HG03457 (cell line): Measurements from ENCODE around the gene BCL7A.
"Not testable (repeated sequence)": the region's sequence is repeated elsewhere in the genome, so short reads cannot be mapped to it uniquely, and the experiment has no call there.

Experiments
- ATAC-seq: cut with Tn5 transposase; IDR thresholded peaks from one replicate; pipeline ENCODE4 v1.9.1; 2021; ENCODE audit warnings: moderate number of reproducible peaks; ENCODE audit not compliant: unreplicated experiment

The BCL7A gene

DNA sequence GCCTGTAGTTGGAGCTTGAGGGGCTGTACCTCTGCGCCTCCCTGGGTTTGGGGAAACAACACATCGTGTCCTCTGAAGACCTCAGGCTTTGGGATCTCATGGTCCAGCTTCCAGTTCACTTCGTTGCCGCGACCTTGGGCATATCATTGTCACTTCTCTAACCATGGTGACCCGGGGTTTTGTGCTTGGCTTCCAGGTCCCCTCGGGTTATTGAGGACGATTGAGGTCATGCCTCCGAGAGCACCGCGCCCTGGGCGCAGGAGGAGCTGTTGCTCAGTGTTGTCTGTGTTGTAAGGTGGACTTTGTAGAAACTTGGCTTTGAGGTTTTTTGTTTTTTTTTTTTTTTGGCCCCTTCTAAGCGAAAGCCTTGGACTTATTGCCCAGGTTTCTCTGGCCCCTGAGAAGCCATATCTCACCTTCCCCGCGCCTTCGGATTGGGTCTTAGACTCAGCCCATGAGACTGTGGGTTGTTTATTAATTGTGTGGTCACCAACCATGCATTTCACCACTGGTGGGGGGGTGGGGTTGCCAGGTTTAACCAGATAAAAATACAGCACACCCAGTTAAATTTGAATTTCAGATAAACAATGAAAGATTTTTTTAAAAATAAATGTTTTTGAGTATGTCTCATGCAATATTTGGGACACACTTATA is 2.6 kb downstream of the BCL7A start:
- ATAC-seq, result no peak

DNA sequence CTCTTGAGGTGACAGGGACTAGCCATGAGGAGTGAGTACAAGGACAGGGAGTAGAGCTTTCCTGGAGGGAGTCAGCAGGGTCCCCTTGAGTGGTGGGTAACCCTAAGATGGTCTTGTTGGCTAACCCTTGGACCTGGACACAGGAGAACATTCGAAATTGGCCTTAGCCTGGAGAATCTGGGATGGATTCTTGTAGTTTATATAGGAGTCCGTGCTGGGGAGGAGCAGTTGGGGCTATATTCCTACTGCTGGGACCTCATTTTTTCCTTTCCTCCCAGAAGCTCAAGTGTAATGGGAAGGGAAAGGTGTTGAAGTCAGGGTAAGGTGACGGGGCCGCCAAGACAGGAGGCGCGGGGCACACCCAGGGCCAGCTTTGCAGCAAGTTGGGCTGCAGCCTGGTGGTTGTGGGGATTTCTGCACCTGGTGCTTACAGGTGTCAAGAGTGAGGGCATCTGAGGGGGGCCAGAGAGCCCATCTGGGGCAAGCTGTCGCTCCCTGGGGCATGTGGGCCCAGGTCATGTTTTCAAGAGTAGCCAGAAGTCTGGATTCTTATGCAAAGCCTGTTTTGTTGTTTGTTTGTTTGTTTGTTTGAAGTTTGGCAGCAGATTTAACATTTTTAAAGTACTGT is 5.1 kb downstream of the BCL7A start:
- no peak for ATAC-seq

DNA sequence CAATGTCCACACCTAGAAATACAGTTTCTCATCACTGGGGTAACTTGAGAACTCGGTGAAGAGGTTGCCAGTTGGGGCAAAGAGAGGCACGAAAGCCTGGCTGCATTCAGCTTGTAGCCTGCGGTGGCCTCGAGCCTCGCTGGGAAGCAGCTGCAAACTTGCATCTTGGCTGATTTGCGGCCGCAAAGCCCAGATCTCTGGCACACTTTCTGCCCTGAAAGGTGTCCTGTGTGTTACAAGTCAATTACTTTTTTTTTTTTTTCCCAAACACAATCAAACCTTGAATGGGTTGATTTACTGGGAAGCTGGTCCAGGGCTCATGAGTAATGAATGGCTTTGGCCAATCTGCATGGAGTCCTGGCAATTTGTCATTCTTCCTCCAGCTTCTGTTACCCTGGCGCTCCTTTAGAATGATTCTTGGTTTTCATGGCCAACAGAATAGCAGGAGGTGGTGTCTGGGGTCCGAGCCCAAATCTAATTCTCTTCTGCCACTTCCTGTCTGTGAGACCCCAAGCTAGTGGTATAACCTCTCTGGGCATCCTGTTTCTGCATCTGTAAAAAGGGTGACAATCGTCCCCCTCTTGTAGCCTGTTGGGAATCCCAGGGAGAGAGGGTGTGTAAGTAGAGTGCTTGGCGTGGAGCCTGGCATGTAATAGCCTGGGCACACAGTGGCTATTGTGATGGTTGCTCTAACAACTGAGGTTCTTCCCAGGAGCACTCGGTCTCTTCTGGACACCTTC is 6.7 kb downstream of the BCL7A start:
- ATAC-seq, result no peak

DNA sequence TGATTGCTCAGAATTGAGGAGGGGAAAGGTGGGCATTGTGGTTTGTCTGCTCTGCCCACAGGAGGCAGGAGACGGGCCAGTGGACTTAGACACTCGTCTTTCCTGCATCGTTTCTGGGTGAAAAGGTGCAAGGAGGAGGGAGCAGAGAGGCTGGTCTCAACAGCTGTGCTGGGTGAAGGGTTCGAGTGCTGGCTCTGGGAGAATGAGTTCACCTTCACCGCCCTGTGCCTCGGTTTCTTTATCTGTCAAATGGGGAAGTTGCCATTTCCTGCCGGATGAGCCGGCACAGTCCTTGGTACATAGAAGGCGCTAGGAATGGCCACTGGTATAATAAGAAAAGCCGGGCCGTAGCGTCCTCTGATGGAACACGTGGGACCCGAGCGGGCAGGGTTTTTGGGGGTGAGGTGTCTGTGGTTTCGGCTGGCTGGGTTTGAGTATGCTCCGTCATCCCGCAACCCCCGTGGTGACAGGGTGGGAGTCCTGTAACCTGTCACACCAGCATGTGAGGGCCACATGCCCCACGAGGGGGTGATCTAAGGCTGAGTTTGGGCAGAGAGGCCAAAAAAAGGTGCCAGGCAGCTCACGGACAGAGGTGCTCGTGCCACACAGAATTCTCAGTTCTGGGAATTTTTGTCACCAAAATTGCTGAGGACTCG is 7.3 kb downstream of the BCL7A start:
- ATAC-seq, result no peak

DNA sequence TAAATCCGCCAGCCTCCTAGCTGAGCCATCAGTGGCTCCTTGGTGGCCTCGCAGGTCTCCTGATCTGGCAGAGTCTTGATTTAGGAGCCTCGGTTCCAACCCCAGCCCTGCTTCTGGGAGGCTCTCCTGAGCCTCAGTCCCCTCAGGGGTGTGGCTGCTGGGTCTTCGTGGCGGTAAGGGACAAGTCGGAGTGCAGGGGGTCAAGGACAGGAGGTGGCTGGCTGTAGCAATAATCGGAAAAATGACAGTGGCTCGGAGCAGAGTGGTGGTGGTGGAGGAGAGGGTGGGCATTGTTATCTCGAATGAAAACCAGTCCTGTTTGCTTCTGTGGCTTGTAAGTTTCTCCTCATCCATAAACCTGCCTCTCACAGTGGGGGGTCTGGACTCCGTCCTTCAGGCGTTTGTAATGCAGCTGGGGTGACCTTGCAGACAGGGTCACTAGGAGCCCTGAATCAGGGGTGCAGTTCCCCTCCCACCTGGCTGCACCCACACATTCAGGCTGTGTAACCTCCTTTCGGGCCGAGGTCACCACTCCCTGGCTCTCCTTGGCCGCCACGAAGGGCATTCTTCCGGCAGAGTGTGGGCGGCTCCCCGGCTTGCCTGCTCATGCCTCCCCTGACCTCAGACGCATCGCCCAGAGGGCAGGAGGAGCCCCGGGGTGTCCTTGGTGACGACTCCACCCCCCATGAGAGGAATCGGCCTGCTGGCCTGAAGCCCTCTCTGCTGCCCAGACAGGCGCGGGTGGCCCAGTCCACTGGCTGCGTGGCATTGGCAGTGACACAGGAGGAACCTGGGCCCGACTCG is 8.1 kb downstream of the BCL7A start:
- ATAC-seq, result no peak

DNA sequence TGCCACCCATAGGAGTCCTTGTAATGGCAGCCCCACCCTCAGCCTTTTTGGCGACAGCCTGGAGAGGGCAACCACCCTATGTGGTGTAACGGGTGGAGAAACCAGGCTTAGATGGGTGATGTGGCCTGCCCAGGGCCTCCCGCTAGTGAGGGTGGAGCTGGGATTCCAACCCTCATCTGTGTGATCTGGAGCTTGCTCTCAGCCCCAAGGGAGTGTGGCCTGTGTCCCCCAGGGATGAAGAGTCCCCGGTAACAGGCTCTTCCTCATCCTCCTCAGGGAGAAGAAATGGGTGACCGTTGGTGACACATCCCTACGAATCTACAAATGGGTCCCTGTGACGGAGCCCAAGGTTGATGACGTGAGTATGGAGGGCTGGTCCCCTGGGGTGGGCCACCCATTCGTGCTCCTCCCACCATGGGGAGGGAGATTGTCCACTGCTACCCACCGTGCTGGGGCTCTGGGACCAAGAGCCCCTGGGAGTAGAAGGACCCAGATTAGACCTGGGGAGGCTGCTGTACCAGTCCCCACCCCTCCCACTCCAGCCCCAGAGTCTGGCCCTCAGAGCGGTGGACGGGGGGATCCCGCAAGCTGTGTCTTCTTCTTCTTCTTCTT is 8.8 kb downstream of the BCL7A start:
- no peak for ATAC-seq

DNA sequence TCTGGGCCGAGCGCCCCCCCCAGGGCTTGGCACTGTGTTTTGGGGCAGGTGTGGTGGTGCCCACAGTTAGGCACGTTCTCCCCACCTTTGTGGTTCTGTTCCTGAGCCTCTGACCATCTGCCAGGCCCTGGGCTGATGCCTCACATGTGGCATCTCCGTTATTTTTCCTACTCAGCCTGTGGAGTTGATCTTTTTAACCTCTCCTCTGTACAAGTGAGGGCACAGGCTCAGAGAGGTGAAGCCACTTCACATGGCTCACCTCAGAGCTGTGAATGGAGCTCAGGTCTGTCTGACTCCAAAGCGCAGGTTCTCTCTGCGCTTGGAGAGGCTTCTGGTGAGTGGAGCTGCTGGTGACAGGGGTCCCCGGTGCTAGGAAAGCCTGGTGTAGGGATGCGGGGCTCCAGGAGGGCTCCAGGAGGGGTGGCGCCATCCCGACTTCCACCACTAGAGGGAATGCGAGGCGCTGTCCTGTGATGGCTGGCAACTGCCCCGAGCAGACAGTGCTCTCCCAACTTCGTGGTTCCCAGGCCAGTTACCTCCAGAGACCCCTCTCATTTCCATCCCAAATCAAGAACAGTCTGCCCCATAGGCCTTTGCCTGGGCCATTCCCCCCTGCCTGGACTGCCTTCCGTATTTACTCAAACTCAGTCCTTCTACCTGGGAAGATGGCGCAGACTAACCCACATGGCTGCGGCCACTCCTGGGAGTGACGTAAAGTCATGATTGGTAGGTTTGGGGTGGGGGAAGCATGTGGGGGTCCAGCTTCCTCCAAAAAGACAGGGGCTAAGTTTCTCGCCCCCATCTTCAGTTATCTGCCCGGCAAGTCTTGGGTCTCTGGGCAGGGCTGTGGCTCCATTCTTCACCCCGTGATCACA is 9.9 kb downstream of the BCL7A start:
- no peak for ATAC-seq

DNA sequence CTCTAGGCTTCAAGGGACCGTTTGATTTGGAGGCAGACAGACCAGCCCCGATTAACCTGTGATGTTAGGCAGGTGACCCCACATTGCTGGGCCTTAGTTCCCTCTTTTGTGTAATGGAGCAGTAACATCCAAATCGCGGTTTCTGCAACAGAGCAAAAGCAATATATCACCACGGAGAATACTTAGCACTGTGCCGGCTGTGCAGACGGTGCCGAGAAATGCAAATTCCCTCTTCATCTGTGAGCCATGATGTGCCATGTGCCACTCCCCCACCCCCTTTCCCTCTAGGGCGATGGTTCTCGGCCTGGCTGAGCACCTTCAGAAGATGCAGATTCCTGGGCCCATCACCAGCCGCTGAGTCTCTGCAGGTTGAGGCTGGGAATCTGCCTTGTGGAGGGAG is 10.9 kb downstream of the BCL7A start:
- ATAC-seq, result no peak

DNA sequence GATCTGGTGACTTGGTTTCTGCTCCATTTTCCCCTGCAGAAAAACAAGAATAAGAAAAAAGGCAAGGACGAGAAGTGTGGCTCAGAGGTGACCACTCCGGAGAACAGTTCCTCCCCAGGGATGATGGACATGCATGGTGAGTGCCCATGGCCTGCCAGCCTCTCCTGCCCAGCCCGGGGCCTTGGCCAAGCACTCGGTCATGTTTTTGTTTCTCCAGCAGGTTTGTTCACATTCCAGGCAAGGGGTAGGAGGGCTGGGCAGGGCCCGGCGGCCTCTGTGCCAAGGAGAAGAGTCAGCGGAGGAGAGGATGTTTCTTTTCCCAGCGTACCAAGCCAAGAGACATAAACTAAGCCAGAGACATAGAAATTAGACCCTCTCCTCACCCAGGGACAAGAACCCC is 13.6 kb downstream of the BCL7A start:
- ATAC-seq, result no peak

DNA sequence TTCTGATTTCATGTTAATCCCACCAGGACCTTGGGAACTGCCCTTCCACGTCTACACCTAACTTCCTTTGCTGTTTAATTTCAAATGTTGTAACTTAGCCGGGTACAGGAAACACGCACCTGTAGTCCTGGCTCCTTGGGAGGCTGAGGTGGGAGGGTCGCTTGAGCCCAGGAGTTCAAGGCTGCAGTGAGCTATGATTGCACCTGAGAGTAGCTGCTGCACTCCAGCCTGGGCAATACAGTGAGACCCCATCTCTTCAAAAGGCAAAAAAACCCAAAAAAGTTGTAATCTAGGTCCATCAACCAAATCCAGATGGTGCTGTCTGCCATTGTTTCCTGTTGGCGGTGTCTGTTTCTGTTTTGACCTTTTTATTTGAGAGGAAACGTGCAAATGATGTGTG is 14.5 kb downstream of the BCL7A start:
- ATAC-seq, result no peak

DNA sequence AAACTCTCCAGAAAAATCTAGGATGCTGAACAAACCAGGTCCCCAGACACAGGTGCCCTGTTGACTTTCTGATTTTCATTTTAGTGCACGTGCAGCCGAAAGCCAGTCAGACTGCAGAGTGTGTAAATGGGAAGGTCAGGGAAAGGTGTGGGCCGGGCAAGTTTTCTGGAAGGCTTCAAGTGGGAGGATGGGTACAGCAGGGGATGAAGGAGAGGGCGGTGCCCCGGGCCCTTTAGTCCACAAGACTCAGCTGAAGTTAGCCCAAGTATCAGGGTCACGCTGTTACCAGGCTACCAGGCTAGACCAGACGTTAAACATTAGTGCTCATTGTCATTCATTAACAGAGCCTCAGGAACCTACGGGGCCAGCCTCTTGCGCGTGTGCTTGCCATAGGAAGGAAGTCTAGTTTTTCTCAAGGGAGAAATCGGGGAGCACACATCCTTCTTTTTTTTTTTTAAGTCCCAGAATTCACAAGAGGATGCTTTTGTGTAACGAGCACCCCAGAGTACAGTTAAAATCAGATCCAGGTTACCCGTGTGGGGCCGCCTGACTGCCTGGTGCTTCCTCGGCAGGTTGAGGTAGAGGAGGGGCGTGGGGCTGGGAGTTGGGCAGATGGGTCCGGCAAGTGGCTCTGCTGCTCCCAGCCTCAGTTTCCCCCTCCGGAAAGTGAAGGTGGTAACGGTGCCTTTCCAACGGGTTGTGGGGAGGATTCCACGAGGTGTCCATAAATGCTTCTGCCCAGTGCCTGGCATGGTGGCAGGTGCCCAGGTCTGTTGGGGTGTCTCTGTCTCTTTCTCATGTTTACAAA is 19.1 kb downstream of the BCL7A start:
- ATAC-seq, result no peak

DNA sequence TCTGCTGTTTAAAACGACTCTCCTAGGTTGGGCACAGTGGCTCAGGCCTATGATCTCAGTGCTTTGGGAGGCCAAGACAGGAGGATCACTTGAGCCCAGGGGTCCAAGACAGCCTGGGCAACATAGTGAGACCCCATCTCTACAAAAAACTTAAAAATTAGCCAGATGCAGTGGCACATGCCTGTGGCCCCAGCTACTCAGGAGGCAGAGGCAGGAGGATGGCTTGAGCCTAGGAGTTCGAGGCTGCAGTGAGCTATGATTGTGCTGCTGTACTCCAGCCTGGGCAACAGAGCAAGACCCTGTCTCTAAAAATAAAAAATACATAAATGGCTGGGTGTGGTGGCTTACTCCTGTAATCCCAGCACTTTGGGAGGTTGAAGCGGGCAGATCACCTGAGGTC is 19.8 kb downstream of the BCL7A start:
- ATAC-seq, result not testable (repeated sequence)

DNA sequence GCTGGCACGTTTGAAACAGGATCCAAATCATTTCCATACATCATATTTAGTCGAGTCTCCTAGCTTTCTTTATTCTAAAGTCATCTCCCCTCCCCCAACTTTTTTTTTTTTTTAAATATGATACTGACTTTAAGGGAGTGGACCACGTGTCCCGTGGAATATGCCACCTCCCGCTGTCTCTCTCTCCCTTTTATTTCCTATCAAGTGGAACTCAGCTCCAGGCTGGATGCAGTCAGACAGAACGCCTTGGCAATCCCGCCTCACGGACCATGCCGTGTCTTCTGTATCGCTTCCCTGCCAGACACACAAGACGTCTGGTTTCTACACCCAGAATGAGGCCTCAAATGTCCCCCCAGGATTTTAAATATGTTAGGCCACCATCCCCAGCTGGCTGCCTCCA is 21.2 kb downstream of the BCL7A start:
- ATAC-seq, result no peak

DNA sequence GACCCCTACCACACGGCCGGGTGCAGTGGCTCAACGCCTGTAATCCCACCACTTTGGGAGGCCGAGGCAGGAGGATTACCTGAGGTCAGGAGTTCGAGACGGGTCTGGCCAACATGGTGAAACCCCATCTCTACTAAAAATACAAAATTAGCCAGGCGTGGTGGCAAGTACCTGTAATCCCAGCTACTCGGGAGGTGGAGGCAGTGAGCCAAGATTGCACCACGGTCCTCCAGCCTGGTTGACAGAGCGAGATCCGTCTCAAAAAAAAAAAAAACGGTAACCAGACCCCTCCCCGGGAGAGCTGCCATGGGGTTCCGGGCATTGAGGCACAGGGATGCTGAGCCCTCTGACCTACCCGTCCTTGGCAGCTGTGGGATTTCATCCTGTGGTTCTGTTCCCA is 21.8 kb downstream of the BCL7A start:
- ATAC-seq, result no peak

DNA sequence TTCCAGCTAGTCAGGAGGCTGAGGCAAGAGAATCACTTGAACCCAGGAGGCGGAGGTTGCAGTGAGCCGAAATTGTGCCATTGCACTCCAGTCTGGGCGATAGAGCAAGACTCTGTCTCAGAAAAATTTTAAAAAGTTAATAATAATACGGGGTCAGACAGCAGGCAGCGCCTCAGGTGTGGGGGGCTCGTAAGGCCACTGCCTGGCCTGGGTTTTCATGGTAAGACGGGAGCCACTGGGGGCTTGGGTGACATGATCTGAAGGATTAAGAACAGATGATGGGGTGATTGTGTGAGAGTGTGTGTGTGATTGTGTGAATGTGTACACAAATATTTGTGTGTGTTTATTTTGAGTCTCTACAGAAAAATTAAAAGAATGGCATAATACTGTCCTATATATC is 23.6 kb downstream of the BCL7A start:
- ATAC-seq, result no peak

DNA sequence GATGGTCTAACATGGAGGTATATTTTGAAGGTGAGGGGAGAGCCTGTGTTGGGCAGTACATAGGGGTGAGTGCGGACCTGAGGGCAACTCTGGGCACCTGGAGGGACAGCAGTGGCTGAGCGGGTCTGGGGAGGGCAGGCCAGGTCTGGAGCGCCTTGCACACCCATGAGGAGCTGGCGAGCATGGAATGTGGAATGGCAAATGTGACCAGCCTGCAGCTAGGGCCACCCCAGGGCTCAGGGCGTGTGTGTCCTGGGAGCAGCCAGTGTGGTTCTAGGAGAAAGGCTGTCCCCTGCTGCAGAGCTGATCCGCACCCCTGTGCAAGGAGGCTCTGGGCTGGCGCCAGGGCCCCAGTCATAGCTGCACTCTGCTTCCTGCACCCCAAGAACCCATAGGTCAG is 24.5 kb downstream of the BCL7A start:
- no peak for ATAC-seq

DNA sequence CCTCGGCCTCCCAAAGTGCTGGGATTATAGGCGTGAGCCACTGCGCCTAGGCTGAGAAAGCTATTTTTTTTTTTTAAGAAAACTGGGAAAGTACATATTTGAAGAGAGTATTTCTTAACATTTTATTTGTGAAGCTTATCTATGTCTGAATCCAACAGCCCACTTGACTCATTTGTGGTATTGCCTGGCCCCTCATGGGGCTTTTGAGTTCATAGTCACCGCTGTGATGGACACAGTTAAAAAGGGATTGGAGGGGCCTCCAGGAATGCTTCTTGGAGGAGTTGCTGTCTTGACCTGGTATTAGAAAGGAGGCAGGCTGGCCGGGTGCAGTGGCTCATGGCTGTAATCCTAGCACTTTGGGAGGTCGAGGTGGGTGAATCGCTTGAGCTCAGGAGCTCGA is 26.5 kb downstream of the BCL7A start:
- ATAC-seq, result no peak

DNA sequence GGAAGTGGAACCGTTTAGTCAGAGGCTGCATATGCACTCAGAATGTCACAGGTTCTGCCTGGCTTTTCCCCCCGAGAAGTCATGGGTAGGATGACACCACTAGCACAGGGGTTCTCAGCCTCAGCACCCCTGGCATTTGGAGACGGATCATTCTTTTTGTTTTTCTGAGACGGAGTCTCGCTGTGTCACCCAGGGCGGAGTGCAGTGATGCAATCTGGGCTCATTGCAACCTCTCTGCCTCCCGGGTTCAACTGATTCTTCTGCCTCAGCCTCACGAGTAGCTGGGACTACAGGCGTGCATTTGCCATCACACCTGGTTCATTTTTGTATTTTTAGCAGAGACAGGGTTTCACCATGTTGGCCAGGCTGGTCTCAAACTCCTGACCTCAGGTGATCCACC is 28.1 kb downstream of the BCL7A start:
- no peak for ATAC-seq

DNA sequence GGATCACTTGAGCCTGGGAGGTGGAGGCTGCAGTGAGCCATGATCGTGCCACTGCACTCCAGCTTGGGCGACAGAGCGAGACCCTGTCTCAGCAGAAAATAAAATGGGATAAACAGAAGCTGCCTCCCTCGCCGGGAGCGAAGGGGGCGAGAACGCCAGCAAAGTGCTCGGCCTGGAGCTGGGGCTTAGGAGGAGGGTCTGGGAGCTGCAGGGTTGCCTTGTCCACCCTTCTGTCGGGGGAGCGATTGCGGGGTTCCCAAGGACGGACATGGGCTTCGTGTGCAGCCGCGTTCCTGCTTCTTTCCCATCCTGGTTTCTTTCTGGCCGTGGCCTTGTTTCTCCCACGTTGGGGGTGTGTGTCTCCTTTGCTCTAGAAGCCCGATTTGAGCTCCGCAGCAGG is 29.0 kb downstream of the BCL7A start:
- no peak for ATAC-seq
